ENCODE measurements around the gene CSH2. TPM values are rescaled to one million over a fixed set of nuclear protein-coding genes. Genes with fewer than 3 reads are reported as not detected.

CSH2 gene
- total RNA-seq, 5 donors from 2014 or later (not counting 1 experiment from before 2014, with no cell fraction given): not detected

- Mint-ChIP-seq H3K4me3 (peak overlapping the region; percentile 96 to 98 (median 98)), H3K36me3 (peaks cover 57% of the 10 kb centered on the region), H3K9me3 (no peaks in the 10 kb centered on the region), H3K27ac (peak overlapping the region; percentile 99 to 100), H3K4me1 (peaks cover 71 to 90% (median 76%) of the 10 kb centered on the region in 3 donors), H3K27me3 (no peaks in the 10 kb centered on the region)
- peak overlapping the region; percentile 81 for H3K27ac ChIP-seq (ENCODE audit: low read length)
- DNase-seq (peak in 2 of 35 experiments; percentile 17 to 19), ATAC-seq (replicated peaks in 1 of 4) (peak; percentile 3 to 7 (median 4))
- no peaks in the 10 kb centered on the region for H3K9me3 ChIP-seq
- WGBS (ENCODE audit: insufficient coverage): 1% methylated on average over 31 of the region's 31 CpGs
- H3K4me3 ChIP-seq (ENCODE audit: control insufficient read depth in 1 of 2, extremely low read depth in 1 of 2, low read length in 1 of 2): peak overlapping the region; percentile 80 to 100
- peaks cover 27 to 51% of the 10 kb centered on the region in 2 experiments for H3K4me1 ChIP-seq (ENCODE audit: control insufficient read depth in 1 of 2, extremely low read depth in 1 of 2, insufficient read depth in 2 of 2, low read length in 2 of 2)
- peaks cover 28 to 72% of the 10 kb centered on the region in 2 donors for H3K36me3 ChIP-seq (ENCODE audit: control insufficient read depth in 2 of 2, extremely low read depth in 1 of 2, insufficient read depth in 1 of 2, low read length in 1 of 2)
- ChIA-PET POLR2A (interaction anchor here in 1 of 2 donors (0.6 to 1.5 kb wide), 2 partner anchors 53 to 670 kb away, joined by 3 read pairs; partner anchors contain the start of genes CCDC47 and DDX42), CTCF (interaction anchor here in 1 of 2 donors (0.6 to 1.2 kb wide), 6 partner anchors 17 to 58 kb away, joined by 3 to 5 read pairs (median 4); partner anchors contain the start of genes CCDC47, DDX42 and SMARCD2)
- H3K27me3 ChIP-seq (replicated peaks in 1 of 2; ENCODE audit: control insufficient read depth in 2 of 2, extremely low read depth in 1 of 2, insufficient read depth in 2 of 2, low read length in 1 of 2): no peaks in the 10 kb centered on the region
Observed at GRCh38 chr17:63826468-63827001, 46.9 kb downstream of the CSH2 start.

GRCh38 chr17:63824362-63824761 is 49.1 kb downstream of the CSH2 start:
- H3K9me3 ChIP-seq: no peaks in the 10 kb centered on the region
- Mint-ChIP-seq H3K4me1 (peaks cover 50 to 78% (median 58%) of the 10 kb centered on the region in 3 donors), H3K27me3 (no peaks in the 10 kb centered on the region), H3K4me3 (peak overlapping the region in 1 of 3 donors; percentile 31), H3K9me3 (no peaks in the 10 kb centered on the region), H3K36me3 (peaks cover 49% of the 10 kb centered on the region), H3K27ac (peak overlapping the region; percentile 23 to 48)
- POLR2A ChIA-PET: no interaction called here
- no peaks in the 10 kb centered on the region for H3K27me3 ChIP-seq (replicated peaks in 1 of 2; ENCODE audit: control insufficient read depth in 2 of 2, extremely low read depth in 1 of 2, insufficient read depth in 2 of 2, low read length in 1 of 2)
- H3K27ac ChIP-seq (ENCODE audit: low read length): no peak overlapping the region
- H3K36me3 ChIP-seq (ENCODE audit: control insufficient read depth in 2 of 2, extremely low read depth in 1 of 2, insufficient read depth in 1 of 2, low read length in 1 of 2): peaks cover 27 to 69% of the 10 kb centered on the region in 2 donors
- H3K4me1 ChIP-seq (ENCODE audit: control insufficient read depth in 1 of 2, extremely low read depth in 1 of 2, insufficient read depth in 2 of 2, low read length in 2 of 2): peaks cover 23 to 38% of the 10 kb centered on the region in 2 experiments
- CTCF ChIA-PET: no interaction called here
- 90% methylated on average over 7 of the region's 9 CpGs for WGBS (ENCODE audit: insufficient coverage)
- DNase-seq (no peak), ATAC-seq (replicated peaks in 1 of 4) (no peak)
- no peak overlapping the region for H3K4me3 ChIP-seq (ENCODE audit: control insufficient read depth in 1 of 2, extremely low read depth in 1 of 2, low read length in 1 of 2)

DNA sequence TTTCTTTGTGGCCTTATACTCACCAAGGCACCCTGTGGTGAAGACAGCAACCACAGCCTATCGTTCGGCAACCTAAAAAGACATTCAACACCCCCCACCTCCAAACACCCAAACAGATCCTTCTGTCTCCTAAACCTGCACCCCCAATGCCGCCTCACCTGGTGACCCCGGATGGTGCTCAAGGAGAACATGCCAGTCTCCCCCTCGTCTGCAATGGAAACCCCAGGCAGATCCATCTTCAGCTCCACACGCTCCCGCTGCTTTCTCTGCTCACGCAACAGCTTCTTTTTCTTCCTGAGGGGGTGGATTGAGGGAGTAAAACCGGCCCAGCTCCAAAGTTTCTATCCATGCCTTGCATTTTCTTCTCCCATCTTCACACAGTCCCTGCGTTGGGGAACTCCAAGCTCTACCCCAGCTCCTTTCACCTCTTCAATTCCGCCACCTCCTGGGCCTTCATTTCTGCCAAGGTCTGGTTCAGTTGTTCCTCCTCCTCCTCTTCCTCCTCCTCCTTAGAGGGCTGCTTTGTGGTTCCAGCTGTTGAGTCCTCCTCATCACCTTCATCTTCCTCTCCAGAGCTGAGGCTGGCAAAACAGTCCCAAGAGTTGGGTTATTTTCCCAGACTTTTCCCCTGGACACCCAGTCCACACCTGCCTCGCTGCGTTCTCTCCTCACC is 49.7 kb downstream of the CSH2 start:
- 96% methylated on average over 8 of the region's 13 CpGs for WGBS (ENCODE audit: insufficient coverage)
- ChIA-PET CTCF (no interaction called here), POLR2A (no interaction called here)
- Histone ChIP-seq H3K27ac (ENCODE audit: low read length) (no peak overlapping the region), H3K9me3 (no peaks in the 10 kb centered on the region), H3K4me1 (ENCODE audit: control insufficient read depth in 1 of 2, extremely low read depth in 1 of 2, insufficient read depth in 2 of 2, low read length in 2 of 2) (peaks cover 18 to 33% of the 10 kb centered on the region in 2 experiments), H3K36me3 (ENCODE audit: control insufficient read depth in 2 of 2, extremely low read depth in 1 of 2, insufficient read depth in 1 of 2, low read length in 1 of 2) (peaks cover 27 to 69% of the 10 kb centered on the region in 2 donors), H3K27me3 (replicated peaks in 1 of 2; ENCODE audit: control insufficient read depth in 2 of 2, extremely low read depth in 1 of 2, insufficient read depth in 2 of 2, low read length in 1 of 2) (no peaks in the 10 kb centered on the region), H3K4me3 (ENCODE audit: control insufficient read depth in 1 of 2, extremely low read depth in 1 of 2, low read length in 1 of 2) (no peak overlapping the region)
- ATAC-seq (replicated peaks in 1 of 4) (no peak), DNase-seq (no peak)
- peak overlapping the region in 1 of 3 donors; percentile 31 for H3K4me3 Mint-ChIP-seq
- peaks cover 49 to 76% (median 53%) of the 10 kb centered on the region in 3 donors for H3K4me1 Mint-ChIP-seq
- no peaks in the 10 kb centered on the region for H3K9me3 Mint-ChIP-seq
- peak overlapping the region; percentile 48 to 61 for H3K27ac Mint-ChIP-seq
- H3K36me3 Mint-ChIP-seq: peaks cover 50% of the 10 kb centered on the region
- H3K27me3 Mint-ChIP-seq: no peaks in the 10 kb centered on the region

DNA sequence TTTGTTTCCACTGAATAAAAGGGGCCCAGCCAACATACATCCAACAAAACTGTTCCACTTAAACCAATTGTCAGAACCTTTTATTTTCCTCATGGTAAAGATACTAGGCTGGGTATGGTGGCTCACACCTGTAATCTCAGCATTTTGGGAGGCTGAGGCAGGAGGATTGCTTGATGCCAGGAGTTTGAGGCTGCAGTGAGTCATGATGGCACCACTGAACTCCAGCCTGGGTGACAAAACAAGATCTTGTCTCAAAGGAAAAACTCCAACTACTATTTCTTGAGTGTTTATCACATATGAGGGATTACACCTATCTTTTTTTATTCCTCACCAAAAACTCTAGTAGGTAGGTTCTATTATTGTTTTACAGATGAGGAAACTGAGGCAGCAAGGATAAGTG is 50.9 kb downstream of the CSH2 start:
- Histone ChIP-seq H3K27me3 (replicated peaks in 1 of 2; ENCODE audit: control insufficient read depth in 2 of 2, extremely low read depth in 1 of 2, insufficient read depth in 2 of 2, low read length in 1 of 2) (no peaks in the 10 kb centered on the region), H3K4me3 (ENCODE audit: control insufficient read depth in 1 of 2, extremely low read depth in 1 of 2, low read length in 1 of 2) (no peak overlapping the region), H3K9me3 (no peaks in the 10 kb centered on the region), H3K4me1 (ENCODE audit: control insufficient read depth in 1 of 2, extremely low read depth in 1 of 2, insufficient read depth in 2 of 2, low read length in 2 of 2) (peaks cover 7 to 24% of the 10 kb centered on the region in 2 experiments), H3K36me3 (ENCODE audit: control insufficient read depth in 2 of 2, extremely low read depth in 1 of 2, insufficient read depth in 1 of 2, low read length in 1 of 2) (peaks cover 27 to 79% of the 10 kb centered on the region in 2 donors), H3K27ac (ENCODE audit: low read length) (no peak overlapping the region)
- Mint-ChIP-seq H3K4me1 (peaks cover 38 to 68% (median 43%) of the 10 kb centered on the region in 3 donors), H3K36me3 (peaks cover 62% of the 10 kb centered on the region), H3K27ac (peak overlapping the region; percentile 2 to 82), H3K27me3 (no peaks in the 10 kb centered on the region), H3K9me3 (no peaks in the 10 kb centered on the region), H3K4me3 (no peak overlapping the region)
- CTCF ChIA-PET: interaction anchor here in 1 of 2 donors (0.6 kb wide), 1 partner anchor 49 kb away, joined by 3 read pairs; the partner anchor contains the start of genes CCDC47 and DDX42
- POLR2A ChIA-PET: no interaction called here
- DNase-seq: no peak
- ATAC-seq (replicated peaks in 1 of 4): no peak

Other genes with a start within 250 kb of the CSH2 start
- gene LIMD2, start 173.6 kb downstream of the CSH2 start, total RNA-seq: 100 to 1,000 TPM; 534 to 851 (median 767) TPM
- 10 to 100 TPM; 46.9 to 58.8 (median 48.6) TPM for gene STRADA, start 131.9 kb downstream of the CSH2 start, total RNA-seq
- 10 to 100 TPM; 25.4 to 37.0 (median 33.0) TPM for gene CCDC47, start 100.1 kb downstream of the CSH2 start, total RNA-seq
- 100 to 1,000 TPM; 110 to 141 (median 123) TPM for gene DDX42, start 99.5 kb downstream of the CSH2 start, total RNA-seq
- 100 to 1,000 TPM in 3 of 5 donors, 10 to 100 TPM in 2; 83.9 to 114 (median 107) TPM for gene PSMC5, start 46.2 kb downstream of the CSH2 start, total RNA-seq
- 10 to 100 TPM; 39.4 to 64.9 (median 53.3) TPM for gene FTSJ3, start 46.0 kb downstream of the CSH2 start, total RNA-seq
- gene SMARCD2, start 31.0 kb downstream of the CSH2 start, total RNA-seq: 100 to 1,000 TPM in 4 of 5 donors, 10 to 100 TPM in 1; 94.9 to 129 (median 121) TPM
- gene GH2, start 8.3 kb upstream of the CSH2 start, total RNA-seq: not detected
- gene CSH1, start 22.9 kb upstream of the CSH2 start, total RNA-seq: not detected
- not detected for gene CSHL1, start 37.6 kb upstream of the CSH2 start, total RNA-seq
- not detected for gene GH1, start 45.2 kb upstream of the CSH2 start, total RNA-seq
- 10 to 100 TPM; 13.4 to 53.1 (median 27.7) TPM for gene CD79B, start 58.7 kb upstream of the CSH2 start, total RNA-seq
- under 1 TPM in 3 of 5 donors, not detected in 2; 0.13 to 0.18 (median 0.13) TPM for gene SCN4A, start 99.2 kb upstream of the CSH2 start, total RNA-seq
- gene PRR29, start 124.7 kb upstream of the CSH2 start, total RNA-seq: 1 to 10 TPM in 3 of 5 donors, under 1 TPM in 2; 0.50 to 1.9 (median 1.1) TPM
- gene ICAM2, start 147.0 kb upstream of the CSH2 start, total RNA-seq: 100 to 1,000 TPM in 3 of 5 donors, 10 to 100 TPM in 2; 69.6 to 132 (median 116) TPM

Data from T-cell (primary cell).